HG03571 (cell line): ENCODE results near the gene ARPC4.
"Not testable (repeated sequence)": the region's sequence is repeated elsewhere in the genome, so short reads cannot be mapped to it uniquely, and the experiment has no call there.

ENCODE experiments used
- ATAC-seq: cut with Tn5 transposase; IDR thresholded peaks from one replicate; pipeline ENCODE4 v1.9.1; 2021; ENCODE audit not compliant: unreplicated experiment

ARPC4 gene

GRCh38 chr3:9851383-9851782, 58.5 kb downstream of the ARPC4 start:
- ATAC-seq = not testable (repeated sequence)

DNA sequence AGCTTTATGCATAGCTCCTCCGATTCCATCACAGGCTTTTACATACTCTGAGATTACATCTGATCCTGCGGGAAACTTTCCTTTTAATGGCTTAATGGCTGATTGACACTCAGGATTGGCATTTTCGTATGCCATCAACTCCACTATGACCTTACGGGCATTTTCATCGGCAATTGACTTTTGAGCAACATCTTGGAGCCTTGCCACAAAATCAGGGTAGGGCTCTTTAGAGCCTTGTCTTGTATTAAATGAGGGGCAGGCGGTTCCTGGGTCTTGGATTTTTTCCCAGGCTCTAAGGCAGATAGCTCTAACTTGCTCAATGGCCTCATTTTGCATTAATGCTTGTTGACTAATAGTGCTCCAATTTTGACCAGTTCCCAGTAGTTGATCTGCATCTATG, 59.0 kb downstream of the ARPC4 start:
- ATAC-seq = not testable (repeated sequence)

DNA sequence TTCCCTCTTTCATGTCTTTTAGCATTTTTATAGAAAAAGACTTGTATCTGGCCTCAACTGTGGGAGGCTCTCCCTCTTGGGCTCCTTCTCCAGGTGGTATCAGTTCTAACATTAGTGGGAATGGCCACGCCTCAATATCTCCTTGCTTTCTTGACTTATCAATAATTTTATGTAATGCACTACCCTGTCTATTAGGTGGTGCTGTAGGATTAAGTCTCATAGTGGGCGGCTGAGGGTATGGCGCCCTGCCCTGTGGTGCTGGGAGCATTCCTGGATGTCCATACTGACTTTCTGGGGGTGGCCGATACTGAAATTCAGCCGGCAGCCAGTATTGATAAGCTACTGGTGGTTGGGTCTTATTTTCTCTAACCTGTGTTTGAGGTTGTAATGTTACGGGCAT, 59.6 kb downstream of the ARPC4 start:
- no peak for ATAC-seq

DNA sequence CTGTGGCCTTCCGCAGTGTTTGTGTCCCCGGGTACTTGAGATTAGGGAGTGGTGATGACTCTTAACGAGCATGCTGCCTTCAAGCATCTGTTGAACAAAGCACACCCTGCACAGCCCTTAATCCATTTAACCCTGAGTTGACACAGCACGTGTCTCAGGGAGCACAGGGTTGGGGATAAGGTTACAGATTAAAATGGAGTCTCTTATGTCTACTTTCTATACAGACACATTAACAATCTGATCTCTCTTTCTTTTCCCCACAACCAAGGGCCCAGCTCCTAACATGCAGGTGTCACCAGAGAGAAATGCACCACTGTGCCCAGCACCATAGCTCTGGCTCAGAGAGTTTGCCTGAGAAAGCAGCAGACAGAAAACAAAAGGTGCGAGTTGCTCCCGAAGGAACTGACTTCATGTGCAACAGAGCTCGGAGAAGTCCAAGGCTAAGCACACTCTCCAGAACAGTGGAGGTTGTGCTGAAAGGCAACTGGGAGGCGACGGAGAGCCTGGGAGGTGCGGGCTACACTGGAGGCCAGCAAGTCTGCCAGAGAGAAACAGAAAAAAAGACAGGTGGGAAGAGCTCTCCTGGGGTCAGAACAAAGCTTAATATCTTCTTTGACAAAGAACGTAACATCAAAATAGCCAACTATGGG, 61.5 kb downstream of the ARPC4 start:
- ATAC-seq = not testable (repeated sequence)

DNA sequence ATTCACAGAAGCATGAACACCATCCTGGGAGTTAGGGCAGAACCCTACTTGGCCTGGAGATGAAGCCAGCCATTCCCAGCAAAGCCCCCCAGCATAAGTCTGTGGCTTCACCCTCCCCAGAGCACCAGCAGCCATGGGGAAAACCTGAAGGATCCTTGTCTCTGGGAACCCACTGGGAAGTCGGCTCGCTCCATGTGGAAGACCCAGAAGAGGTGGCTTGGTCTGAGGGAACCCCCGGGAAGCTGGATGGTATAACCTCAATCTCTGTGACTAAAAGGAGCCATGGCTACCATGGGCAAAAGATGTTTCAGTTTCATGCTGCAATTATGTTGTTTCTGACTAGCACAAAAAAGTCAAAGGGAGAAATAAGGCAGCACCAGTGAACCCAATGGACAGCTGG, 62.7 kb downstream of the ARPC4 start:
- ATAC-seq = no peak
